AG04450 (cell line): ENCODE measurements around the gene ASB18. TPM values are rescaled to one million over a fixed set of nuclear protein-coding genes. Genes with fewer than 3 reads are reported as not detected.

Source experiments
- CTCF ChIA-PET: fragments of 300-600, 350-600 bp; formaldehyde crosslinking; extraction: SDS; loops from one replicate; lab custom pipeline; 2022; ENCODE audit warnings: antibody characterized with exemption, inconsistent platforms; lab: Charles Lee
- POLR2A ChIA-PET: fragments of 350-600 bp; formaldehyde crosslinking; extraction: SDS; loops from one replicate; lab custom pipeline; 2021; ENCODE audit warnings: antibody characterized with exemption, inconsistent platforms; lab: Yijun Ruan, JAX
- DNase-seq: peaks from one replicate; pipeline ENCODE4 v3.0.0-alpha.2; 2011; ENCODE audit warnings: low read depth, low spot score
- H3K27ac ChIP-seq: one replicate; pipeline ENCODE4 v1.5.1; 2012; ENCODE audit warnings: low read depth, low read length, control low read depth
- H3K27me3 ChIP-seq: one replicate; pipeline ENCODE4 v1.6.0; 2012; ENCODE audit warnings: low read length; ENCODE audit not compliant: control insufficient read depth, insufficient read depth
- H3K4me3 ChIP-seq: 2 replicates; pipeline ENCODE4 v1.5.1; 2011; ENCODE audit warnings: mild to moderate bottlenecking, low read depth, low read length, control low read depth
- H3K9me3 ChIP-seq: 2 replicates; pipeline ENCODE4 v1.5.1; 2012; ENCODE audit warnings: low read length; ENCODE audit not compliant: control insufficient read depth, insufficient read depth
- polyA plus RNA-seq: library from polyadenylated mRNA; depleted of rRNA; stranded (reverse); fragments of >200 nt; gene quantifications from 2 replicates; pipeline ENCODE4 v1.2.3, GENCODE V29; 2011
- TF ChIP-seq, protein P1 (sequence below): IDR thresholded peaks from 2 replicates; pipeline ENCODE4 v1.5.1; 2011; ENCODE audit warnings: low read depth, low read length, control low read depth, inconsistent platforms

Gene ASB18
- polyA plus RNA-seq, 1 experiment = not detected

- H3K27me3 ChIP-seq = no peaks in the 10 kb centered on the region
- H3K9me3 ChIP-seq = no peaks in the 10 kb centered on the region
- DNase-seq = no peak
- no peak overlapping the region for H3K27ac ChIP-seq
- no peak overlapping the region for H3K4me3 ChIP-seq
- TF ChIP-seq, protein P1, sequence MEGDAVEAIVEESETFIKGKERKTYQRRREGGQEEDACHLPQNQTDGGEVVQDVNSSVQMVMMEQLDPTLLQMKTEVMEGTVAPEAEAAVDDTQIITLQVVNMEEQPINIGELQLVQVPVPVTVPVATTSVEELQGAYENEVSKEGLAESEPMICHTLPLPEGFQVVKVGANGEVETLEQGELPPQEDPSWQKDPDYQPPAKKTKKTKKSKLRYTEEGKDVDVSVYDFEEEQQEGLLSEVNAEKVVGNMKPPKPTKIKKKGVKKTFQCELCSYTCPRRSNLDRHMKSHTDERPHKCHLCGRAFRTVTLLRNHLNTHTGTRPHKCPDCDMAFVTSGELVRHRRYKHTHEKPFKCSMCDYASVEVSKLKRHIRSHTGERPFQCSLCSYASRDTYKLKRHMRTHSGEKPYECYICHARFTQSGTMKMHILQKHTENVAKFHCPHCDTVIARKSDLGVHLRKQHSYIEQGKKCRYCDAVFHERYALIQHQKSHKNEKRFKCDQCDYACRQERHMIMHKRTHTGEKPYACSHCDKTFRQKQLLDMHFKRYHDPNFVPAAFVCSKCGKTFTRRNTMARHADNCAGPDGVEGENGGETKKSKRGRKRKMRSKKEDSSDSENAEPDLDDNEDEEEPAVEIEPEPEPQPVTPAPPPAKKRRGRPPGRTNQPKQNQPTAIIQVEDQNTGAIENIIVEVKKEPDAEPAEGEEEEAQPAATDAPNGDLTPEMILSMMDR = no peak
- ChIA-PET POLR2A (no interaction called here), CTCF (no interaction called here)
Measured at GRCh38 chr2:236252602-236253001, 11.6 kb downstream of the ASB18 start.

GRCh38 chr2:236250909-236251579 is 13.2 kb downstream of the ASB18 start:
- CTCF ChIA-PET = no interaction called here

GRCh38 chr2:236250286-236250685 is 13.9 kb downstream of the ASB18 start:
- ChIA-PET POLR2A (no interaction called here), CTCF (no interaction called here)
- DNase-seq = no peak
- Histone ChIP-seq H3K27me3 (no peaks in the 10 kb centered on the region), H3K27ac (no peak overlapping the region), H3K4me3 (no peak overlapping the region), H3K9me3 (no peaks in the 10 kb centered on the region)
- TF ChIP-seq, protein P1 = no peak

More at GRCh38 chr2:236250909-236251579, 13.2 kb downstream of the ASB18 start:
- Histone ChIP-seq H3K4me3 (no peak overlapping the region), H3K9me3 (no peaks in the 10 kb centered on the region), H3K27me3 (no peaks in the 10 kb centered on the region), H3K27ac (no peak overlapping the region)
- no peak for DNase-seq
- POLR2A ChIA-PET = no interaction called here
- TF ChIP-seq, protein P1 = no peak

DNA sequence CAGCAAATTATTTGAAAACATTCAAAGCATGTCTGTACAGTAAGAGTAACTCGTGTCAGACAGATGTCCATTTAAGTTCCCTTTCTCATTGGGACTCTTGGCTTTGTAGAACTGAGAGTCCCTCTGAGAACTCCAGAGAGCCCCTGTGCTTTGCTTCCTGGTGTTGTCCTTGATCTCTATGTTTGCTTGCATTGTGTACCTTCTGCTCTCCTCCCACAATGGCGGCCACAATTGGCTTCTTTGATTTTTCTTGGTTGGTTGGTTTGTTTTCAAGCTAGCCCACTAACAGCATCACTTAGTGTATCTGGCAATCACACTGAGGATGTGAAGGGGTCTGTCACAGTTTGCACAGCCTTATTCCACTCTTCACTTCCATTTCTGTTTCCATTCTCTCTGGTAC is 15.1 kb downstream of the ASB18 start:
- H3K4me3 ChIP-seq = no peak overlapping the region
- H3K9me3 ChIP-seq = no peaks in the 10 kb centered on the region
- TF ChIP-seq, protein P1 = no peak
- CTCF ChIA-PET = no interaction called here
- DNase-seq = no peak
- POLR2A ChIA-PET = no interaction called here
- no peaks in the 10 kb centered on the region for H3K27me3 ChIP-seq
- H3K27ac ChIP-seq = no peak overlapping the region

DNA sequence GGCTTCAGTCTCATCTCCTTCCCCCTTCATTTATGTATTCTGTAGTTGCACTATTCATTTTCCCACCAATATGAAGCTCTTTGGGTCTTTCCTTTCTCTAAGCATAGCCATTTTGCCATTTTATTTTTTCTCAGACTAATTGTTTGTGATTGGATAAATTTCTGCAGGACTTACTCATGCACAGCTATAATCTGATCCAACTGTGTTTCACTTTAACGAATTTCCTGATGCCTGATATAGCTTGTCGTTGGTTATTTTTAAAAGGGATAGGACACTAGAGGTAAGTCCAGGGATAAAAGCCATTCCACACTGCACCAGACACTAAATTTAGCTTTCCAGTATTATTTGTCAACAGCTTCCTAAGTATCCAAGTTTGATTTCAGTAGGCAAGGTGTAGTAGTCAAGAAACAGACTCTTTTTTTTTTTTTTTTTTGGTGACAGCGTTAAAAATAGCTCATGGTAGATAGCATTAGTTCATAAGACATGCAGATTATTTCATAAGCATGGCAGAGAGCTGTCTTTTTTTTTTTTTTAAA is 17.4 kb downstream of the ASB18 start:
- Histone ChIP-seq H3K9me3 (no peaks in the 10 kb centered on the region), H3K27me3 (no peaks in the 10 kb centered on the region), H3K27ac (no peak overlapping the region), H3K4me3 (no peak overlapping the region)
- TF ChIP-seq, protein P1 = no peak
- ChIA-PET CTCF (interaction anchor here (1.1 kb wide), 1 partner anchor 827 kb away, joined by 4 read pairs; no protein-coding TSS in a partner anchor), POLR2A (no interaction called here)
- no peak for DNase-seq
